HepG2 (cell line): ENCODE results near the gene DRAP1. TPM values are rescaled to one million over a fixed set of nuclear protein-coding genes. Genes with fewer than 3 reads are reported as not detected.

Experiments used
- CBX5 ChIP-seq: sonication (generic); formaldehyde crosslinking; IDR thresholded peaks from 2 replicates; pipeline ENCODE4 v1.4.0; 2020; ENCODE audit warnings: missing genetic modification reagents, borderline replicate concordance
- FOXM1 ChIP-seq: sonication (generic); formaldehyde crosslinking; IDR thresholded peaks from 2 replicates; pipeline ENCODE4 v1.5.0; 2020; ENCODE audit warnings: missing genetic modification reagents
- HNRNPLL ChIP-seq: fragments of 200-400 bp; formaldehyde crosslinking; IDR thresholded peaks from 2 replicates; pipeline ENCODE4 v1.6.1; 2017; ENCODE audit warnings: mild to moderate bottlenecking, low read depth, low read length; ENCODE audit not compliant: poor library complexity, severe bottlenecking
- ISL2 ChIP-seq: sonication (generic); formaldehyde crosslinking; IDR thresholded peaks from 2 replicates; pipeline ENCODE4 v1.5.0; 2020; ENCODE audit warnings: missing genetic modification reagents
- MIER2 ChIP-seq: IDR thresholded peaks from 2 replicates; pipeline ENCODE4 v1.6.1; 2016; ENCODE audit warnings: missing biosample characterization, missing genetic modification reagents
- MXI1 ChIP-seq: IDR thresholded peaks from 3 replicates; pipeline ENCODE4 v1.6.1; 2012; ENCODE audit warnings: low read depth, low read length, inconsistent platforms, borderline replicate concordance
- NR2F6 ChIP-seq, 2 experiments: IDR thresholded peaks; 2 replicates each; pipeline ENCODE4 v1.6.1; 2016; ENCODE audit warnings: antibody characterized with exemption in 1 of 2, mild to moderate bottlenecking in 1 of 2
- PAXIP1 ChIP-seq: sonication (generic); formaldehyde crosslinking; conservative IDR thresholded peaks from 2 replicates; pipeline ENCODE4 v1.4.0; 2020; ENCODE audit warnings: mild to moderate bottlenecking, missing genetic modification reagents, moderate library complexity
- SP2 ChIP-seq: sonication (generic); formaldehyde crosslinking; IDR thresholded peaks from 2 replicates; pipeline ENCODE4 v1.5.1; 2020; ENCODE audit warnings: mild to moderate bottlenecking, missing genetic modification reagents
- TP53 ChIP-seq: sonication (generic); formaldehyde crosslinking; conservative IDR thresholded peaks from 2 replicates; pipeline ENCODE4 v1.4.0; 2020; ENCODE audit warnings: missing genetic modification reagents
- UBTF ChIP-seq: sonication (generic); formaldehyde crosslinking; IDR thresholded peaks from 2 replicates; pipeline ENCODE4 v1.4.0; 2020; ENCODE audit warnings: mild to moderate bottlenecking, missing genetic modification reagents
- ZFAT ChIP-seq: sonication (generic); formaldehyde crosslinking; conservative IDR thresholded peaks from 2 replicates; pipeline ENCODE4 v1.8.1; 2023; ENCODE audit warnings: missing genetic modification reagents, inconsistent platforms
- ZFX ChIP-seq: sonication (generic); formaldehyde crosslinking; IDR thresholded peaks from 2 replicates; pipeline ENCODE4 v1.4.0; 2020; ENCODE audit warnings: mild to moderate bottlenecking, low read depth, missing genetic modification reagents, moderate library complexity
- ZNF446 ChIP-seq: sonication (generic); formaldehyde crosslinking; IDR thresholded peaks from 2 replicates; pipeline ENCODE4 v1.5.0; 2020; ENCODE audit warnings: mild to moderate bottlenecking, missing genetic modification reagents
- ZNF552 ChIP-seq: sonication (generic); formaldehyde crosslinking; IDR thresholded peaks from 2 replicates; pipeline ENCODE4 v1.9.0; 2022; ENCODE audit warnings: missing genetic modification reagents, mild to moderate bottlenecking, borderline replicate concordance
- polyA plus RNA-seq, 8 experiments: library from polyadenylated mRNA; depleted of rRNA in 3 of 8; stranded (reverse) in 7 of 8; unstranded in 1 of 8; fragments of >200 nt; fragmentation: Illumina TruSeq in 4 of 8; extraction: Trizol in 4 of 8; gene quantifications; 2 replicates each; pipeline versions ENCODE4 v1.2.1 to v1.2.3, GENCODE V29; 2011 to 2016; ENCODE audit warnings: low read depth in 4 of 8, missing spikeins in 1 of 8, mixed read lengths in 1 of 8; ENCODE audit not compliant: insufficient read depth in 1 of 8
- total RNA-seq, 5 experiments: library from RNA; depleted of rRNA; stranded (reverse); fragments of >200 nt; fragmentation: Illumina TruSeq; extraction: Trizol; gene quantifications; 2 replicates each; pipeline ENCODE4 v1.2.3, GENCODE V29; 2016; ENCODE audit warnings: low read depth in 1 of 5
- TF ChIP-seq, protein P1 (sequence below): sonication (generic); formaldehyde crosslinking; IDR thresholded peaks from 2 replicates; pipeline ENCODE4 v1.4.0; 2020; ENCODE audit warnings: missing genetic modification reagents, borderline replicate concordance

Gene DRAP1
- total and polyA plus RNA-seq, 2 of the 13 experiments (the other 11 are each of a cell fraction or from before 2014, with no cell fraction given), result 46.8 to 52.3 TPM

DNA sequence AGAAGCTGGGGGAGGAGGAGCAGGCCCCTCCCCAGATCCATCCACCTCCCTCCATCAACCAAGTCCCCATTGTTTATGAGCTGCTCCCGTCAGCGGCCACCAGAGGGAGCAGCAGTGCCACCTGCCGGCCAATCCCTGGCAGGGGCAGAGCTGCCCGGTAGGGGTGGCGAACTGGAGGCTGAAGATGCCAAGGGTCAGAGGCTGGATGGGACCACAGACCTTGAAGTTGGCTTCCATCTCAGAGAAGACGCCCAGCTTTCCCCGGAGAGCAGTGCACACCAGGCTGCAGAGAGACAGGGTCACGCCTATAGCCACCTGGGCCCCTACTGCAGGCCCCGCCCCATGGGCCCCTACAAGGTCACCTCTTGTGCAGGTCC, 34.5 kb upstream of the DRAP1 start (continued):
- TF ChIP-seq PAXIP1 (CRISPR knock-in tag), result no peak
- TF ChIP-seq ZFX (CRISPR knock-in tag), result peak; percentile 18; the same call in 1 of the 2 replicates
- TF ChIP-seq, protein P1, sequence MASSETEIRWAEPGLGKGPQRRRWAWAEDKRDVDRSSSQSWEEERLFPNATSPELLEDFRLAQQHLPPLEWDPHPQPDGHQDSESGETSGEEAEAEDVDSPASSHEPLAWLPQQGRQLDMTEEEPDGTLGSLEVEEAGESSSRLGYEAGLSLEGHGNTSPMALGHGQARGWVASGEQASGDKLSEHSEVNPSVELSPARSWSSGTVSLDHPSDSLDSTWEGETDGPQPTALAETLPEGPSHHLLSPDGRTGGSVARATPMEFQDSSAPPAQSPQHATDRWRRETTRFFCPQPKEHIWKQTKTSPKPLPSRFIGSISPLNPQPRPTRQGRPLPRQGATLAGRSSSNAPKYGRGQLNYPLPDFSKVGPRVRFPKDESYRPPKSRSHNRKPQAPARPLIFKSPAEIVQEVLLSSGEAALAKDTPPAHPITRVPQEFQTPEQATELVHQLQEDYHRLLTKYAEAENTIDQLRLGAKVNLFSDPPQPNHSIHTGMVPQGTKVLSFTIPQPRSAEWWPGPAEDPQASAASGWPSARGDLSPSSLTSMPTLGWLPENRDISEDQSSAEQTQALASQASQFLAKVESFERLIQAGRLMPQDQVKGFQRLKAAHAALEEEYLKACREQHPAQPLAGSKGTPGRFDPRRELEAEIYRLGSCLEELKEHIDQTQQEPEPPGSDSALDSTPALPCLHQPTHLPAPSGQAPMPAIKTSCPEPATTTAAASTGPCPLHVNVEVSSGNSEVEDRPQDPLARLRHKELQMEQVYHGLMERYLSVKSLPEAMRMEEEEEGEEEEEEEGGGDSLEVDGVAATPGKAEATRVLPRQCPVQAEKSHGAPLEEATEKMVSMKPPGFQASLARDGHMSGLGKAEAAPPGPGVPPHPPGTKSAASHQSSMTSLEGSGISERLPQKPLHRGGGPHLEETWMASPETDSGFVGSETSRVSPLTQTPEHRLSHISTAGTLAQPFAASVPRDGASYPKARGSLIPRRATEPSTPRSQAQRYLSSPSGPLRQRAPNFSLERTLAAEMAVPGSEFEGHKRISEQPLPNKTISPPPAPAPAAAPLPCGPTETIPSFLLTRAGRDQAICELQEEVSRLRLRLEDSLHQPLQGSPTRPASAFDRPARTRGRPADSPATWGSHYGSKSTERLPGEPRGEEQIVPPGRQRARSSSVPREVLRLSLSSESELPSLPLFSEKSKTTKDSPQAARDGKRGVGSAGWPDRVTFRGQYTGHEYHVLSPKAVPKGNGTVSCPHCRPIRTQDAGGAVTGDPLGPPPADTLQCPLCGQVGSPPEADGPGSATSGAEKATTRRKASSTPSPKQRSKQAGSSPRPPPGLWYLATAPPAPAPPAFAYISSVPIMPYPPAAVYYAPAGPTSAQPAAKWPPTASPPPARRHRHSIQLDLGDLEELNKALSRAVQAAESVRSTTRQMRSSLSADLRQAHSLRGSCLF (CRISPR knock-in tag), result no peak
- no peak for TF ChIP-seq TP53 (CRISPR knock-in tag)
- no peak for TF ChIP-seq FOXM1 (CRISPR knock-in tag)
- no peak for TF ChIP-seq ZNF552 (CRISPR knock-in tag)
- TF ChIP-seq UBTF (CRISPR knock-in tag), result peak; percentile 62
- TF ChIP-seq ISL2, result peak; percentile 16; the same call in 1 of the 2 replicates
- TF ChIP-seq MIER2 (CRISPR knock-in tag), result 0 out of 2 replicates have a peak, but pooled peaks have one; percentile 33
- peak; percentile 63; the same call in 1 of the 2 replicates for TF ChIP-seq CBX5 (CRISPR knock-in tag)
- TF ChIP-seq ZFAT (CRISPR knock-in tag), result no peak
- TF ChIP-seq HNRNPLL, result peak; percentile 19
- no peak for TF ChIP-seq SP2 (CRISPR knock-in tag)
- TF ChIP-seq ZNF446 (CRISPR knock-in tag), result no peak
- no peak for TF ChIP-seq NR2F6 (IDR thresholded peaks at IDR 0.05)
- no peak for TF ChIP-seq NR2F6 (CRISPR knock-in tag; IDR thresholded peaks at IDR 0.05)
- peak; percentile 46; the same call in 1 of the 3 replicates for TF ChIP-seq MXI1
